ENCODE measurements around the gene ALKBH7.

The ALKBH7 gene

GRCh38 chr19:6402837-6403608, 30.4 kb downstream of the ALKBH7 start:
- H3K4me3 Mint-ChIP-seq = no peak overlapping the region

GRCh38 chr19:6406401-6406800, 33.8 kb downstream of the ALKBH7 start:
- Mint-ChIP-seq H3K27ac (no peak overlapping the region), H3K4me1 (ENCODE audit: low read depth) (no peaks in the 10 kb centered on the region), H3K9me3 (no peaks in the 10 kb centered on the region)

More at GRCh38 chr19:6402837-6403608, 30.4 kb downstream of the ALKBH7 start:
- Mint-ChIP-seq H3K4me1 (ENCODE audit: low read depth) (no peaks in the 10 kb centered on the region), H3K27ac (no peak overlapping the region), H3K9me3 (no peaks in the 10 kb centered on the region), H3K27me3 (no peaks in the 10 kb centered on the region), H3K36me3 (ENCODE audit: low read depth) (no peaks in the 10 kb centered on the region)

DNA sequence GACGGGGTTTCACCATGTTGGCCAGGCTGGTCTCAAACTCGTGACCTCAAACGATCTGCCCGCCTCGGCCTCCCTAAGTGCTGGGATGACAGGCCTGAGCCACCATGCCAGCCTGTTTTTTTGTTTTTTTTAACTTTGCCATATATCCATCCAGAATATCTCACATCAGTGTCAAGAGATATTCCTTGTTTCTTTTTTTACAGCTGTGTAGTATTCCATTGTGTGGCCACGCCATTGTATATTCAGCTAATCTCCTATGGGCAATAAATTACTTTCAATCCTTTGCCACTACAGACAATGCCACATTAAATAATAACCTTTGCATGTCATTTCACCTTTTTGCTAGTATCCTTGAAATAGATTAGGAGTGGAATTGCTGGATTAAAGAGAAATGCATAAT, 36.8 kb downstream of the ALKBH7 start:
- Mint-ChIP-seq H3K9me3 (no peaks in the 10 kb centered on the region), H3K27ac (no peak overlapping the region), H3K36me3 (ENCODE audit: low read depth) (peaks cover 17% of the 10 kb centered on the region), H3K27me3 (no peaks in the 10 kb centered on the region), H3K4me1 (ENCODE audit: low read depth) (no peaks in the 10 kb centered on the region), H3K4me3 (no peak overlapping the region)

More at GRCh38 chr19:6406401-6406800, 33.8 kb downstream of the ALKBH7 start:
- Mint-ChIP-seq H3K36me3 (ENCODE audit: low read depth) (no peaks in the 10 kb centered on the region), H3K4me3 (no peak overlapping the region), H3K27me3 (no peaks in the 10 kb centered on the region)

DNA sequence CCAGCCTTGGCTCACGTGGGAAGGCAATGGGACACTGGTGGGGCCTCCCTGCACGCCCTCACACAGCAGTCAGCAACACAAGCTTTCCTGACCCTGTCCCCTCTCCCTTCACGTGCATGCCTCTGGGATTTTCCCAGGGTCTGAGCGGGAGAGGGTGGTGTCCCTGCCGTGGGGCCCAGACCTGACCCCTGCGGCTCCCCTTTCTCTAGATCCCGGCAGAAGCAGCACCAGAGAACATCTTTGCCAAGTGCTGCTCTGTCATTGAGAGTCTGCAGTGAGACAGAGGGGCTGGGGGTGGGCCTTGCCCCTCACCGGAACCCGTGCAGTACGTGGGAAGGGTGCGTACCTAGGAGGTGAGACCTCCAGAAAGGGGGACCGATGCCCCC, 39.5 kb downstream of the ALKBH7 start:
- no peaks in the 10 kb centered on the region for H3K27me3 Mint-ChIP-seq
- H3K4me1 Mint-ChIP-seq (ENCODE audit: low read depth) = no peaks in the 10 kb centered on the region
- H3K36me3 Mint-ChIP-seq (ENCODE audit: low read depth) = peaks cover 35% of the 10 kb centered on the region
- no peak overlapping the region for H3K27ac Mint-ChIP-seq
- no peaks in the 10 kb centered on the region for H3K9me3 Mint-ChIP-seq
- no peak overlapping the region for H3K4me3 Mint-ChIP-seq

GRCh38 chr19:6412447-6413091, 40.0 kb downstream of the ALKBH7 start:
- no peak overlapping the region for H3K4me3 Mint-ChIP-seq
- H3K36me3 Mint-ChIP-seq (ENCODE audit: low read depth) = peaks cover 40% of the 10 kb centered on the region
- H3K4me1 Mint-ChIP-seq (ENCODE audit: low read depth) = no peaks in the 10 kb centered on the region
- no peaks in the 10 kb centered on the region for H3K9me3 Mint-ChIP-seq
- no peaks in the 10 kb centered on the region for H3K27me3 Mint-ChIP-seq
- H3K27ac Mint-ChIP-seq = no peak overlapping the region

GRCh38 chr19:6413291-6413690, 40.7 kb downstream of the ALKBH7 start:
- Mint-ChIP-seq H3K27ac (no peak overlapping the region), H3K36me3 (ENCODE audit: low read depth) (peaks cover 45% of the 10 kb centered on the region), H3K4me3 (no peak overlapping the region), H3K4me1 (ENCODE audit: low read depth) (no peaks in the 10 kb centered on the region), H3K27me3 (no peaks in the 10 kb centered on the region), H3K9me3 (no peaks in the 10 kb centered on the region)

DNA sequence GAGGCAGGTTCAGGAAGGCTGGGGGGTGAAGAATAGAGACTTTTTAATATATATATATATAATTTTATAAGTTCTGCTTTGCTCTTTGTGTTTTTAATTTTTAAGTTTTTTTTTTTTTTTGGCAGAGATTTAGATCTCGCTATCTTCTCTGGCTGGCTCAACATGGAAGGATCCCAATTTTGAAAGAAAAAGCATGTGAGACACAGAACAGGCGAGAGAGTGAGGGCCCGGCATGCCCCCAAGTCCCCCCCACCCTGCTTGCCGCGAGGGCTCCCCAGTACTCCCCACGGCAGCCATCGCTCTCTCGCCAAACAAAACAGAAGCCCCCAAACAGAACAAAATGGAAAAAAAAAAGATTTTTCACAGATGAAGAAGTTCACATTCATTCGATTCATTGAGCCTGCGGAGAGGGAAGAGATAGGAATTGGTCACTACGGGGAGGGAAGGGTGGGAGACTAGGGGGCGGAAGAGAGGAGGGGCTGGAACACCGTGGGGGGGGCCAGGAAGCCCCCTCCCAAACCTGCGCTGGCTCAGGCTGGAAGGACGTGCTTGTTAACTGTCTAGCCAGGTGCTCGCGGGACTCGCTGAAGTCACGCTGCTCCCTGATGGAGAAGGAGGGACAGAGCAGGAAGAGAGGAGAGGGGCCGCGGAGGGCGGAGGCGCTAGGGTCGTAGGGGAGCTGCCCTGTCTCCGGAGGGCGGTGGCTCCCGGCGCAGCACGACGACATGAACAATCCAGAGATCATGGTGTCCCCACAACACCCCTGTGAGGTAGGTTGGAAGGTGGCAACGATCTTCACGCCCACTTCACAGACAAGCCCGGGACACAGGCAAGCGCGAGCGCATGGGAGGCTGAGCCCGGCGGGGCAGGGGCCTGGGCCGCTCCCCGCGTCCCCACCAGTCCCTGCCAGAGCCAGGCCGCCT, 41.4 kb downstream of the ALKBH7 start:
- no peaks in the 10 kb centered on the region for H3K4me1 Mint-ChIP-seq (ENCODE audit: low read depth)
- peaks cover 52% of the 10 kb centered on the region for H3K36me3 Mint-ChIP-seq (ENCODE audit: low read depth)
- no peaks in the 10 kb centered on the region for H3K9me3 Mint-ChIP-seq
- no peak overlapping the region for H3K27ac Mint-ChIP-seq
- no peak overlapping the region for H3K4me3 Mint-ChIP-seq
- H3K27me3 Mint-ChIP-seq = no peaks in the 10 kb centered on the region

DNA sequence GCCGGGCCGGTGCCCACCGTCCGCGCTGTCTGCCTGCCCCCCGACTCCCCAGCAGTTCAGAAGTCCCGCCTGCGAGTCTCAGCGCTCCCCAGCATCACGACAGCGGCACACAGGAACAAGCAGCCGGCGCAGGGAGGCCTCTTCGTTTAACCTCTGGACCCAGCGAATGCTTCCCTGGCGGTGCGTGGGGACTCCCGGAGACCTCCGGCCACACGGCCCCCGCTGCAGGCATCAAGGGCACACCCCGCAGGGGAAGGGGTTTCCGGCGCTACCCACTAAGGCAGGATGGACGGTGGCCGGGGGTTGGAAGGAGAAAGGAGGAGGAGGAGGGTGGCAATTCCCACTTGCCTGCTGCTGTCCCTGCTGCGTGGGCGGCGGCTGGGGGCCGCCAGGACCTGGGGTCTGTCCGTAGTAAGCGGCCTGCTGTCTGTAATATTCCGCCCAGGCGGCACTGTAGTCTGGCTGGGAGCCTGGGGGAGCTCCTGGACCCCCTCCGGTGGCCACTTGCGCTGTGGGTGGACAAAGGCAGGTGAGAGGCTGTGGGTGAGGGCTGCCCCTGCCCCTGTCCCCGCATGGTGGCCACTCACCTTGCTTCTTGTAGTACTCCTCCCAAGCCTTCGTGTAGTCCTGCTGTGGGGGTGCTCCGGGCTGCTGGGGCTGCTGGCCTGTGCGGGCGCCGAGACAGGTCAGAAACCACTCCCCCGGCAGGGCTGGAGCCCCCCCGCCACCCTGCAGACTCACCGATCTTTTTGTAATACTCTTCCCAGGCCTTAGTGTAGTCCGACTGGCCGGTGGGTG, 42.4 kb downstream of the ALKBH7 start:
- Mint-ChIP-seq H3K27me3 (no peaks in the 10 kb centered on the region), H3K4me1 (ENCODE audit: low read depth) (no peaks in the 10 kb centered on the region), H3K4me3 (no peak overlapping the region), H3K27ac (no peak overlapping the region), H3K9me3 (no peaks in the 10 kb centered on the region), H3K36me3 (ENCODE audit: low read depth) (peaks cover 58% of the 10 kb centered on the region)

DNA sequence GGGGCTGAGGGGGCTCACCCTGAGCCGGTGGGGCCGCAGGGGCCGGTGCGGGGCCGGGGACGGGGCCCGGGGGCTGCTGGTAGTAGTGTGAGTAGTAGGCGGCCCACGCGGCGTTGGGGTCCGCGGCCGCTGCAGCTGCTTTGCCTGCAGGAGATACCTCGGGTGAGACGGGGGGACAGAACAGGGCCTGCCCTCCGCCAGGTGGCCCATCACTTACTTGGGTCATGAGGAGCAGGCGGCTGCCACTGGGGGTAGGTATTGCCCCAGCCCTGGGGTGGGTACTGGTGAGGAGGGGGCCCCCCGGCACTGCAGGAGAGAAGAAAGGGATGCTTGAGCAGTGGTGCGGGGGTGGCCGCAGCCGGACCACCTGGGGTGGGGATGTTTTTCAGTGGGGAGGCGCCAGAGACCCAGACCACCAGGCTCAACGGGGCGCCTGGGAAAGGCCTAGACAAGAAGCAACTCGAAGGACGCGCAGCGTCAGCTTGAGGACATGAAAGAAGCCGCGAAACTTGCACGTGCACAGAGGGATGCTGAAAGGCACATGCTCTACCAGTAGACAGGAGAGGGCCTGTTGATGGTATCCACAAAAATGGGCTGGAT, 43.1 kb downstream of the ALKBH7 start:
- H3K9me3 Mint-ChIP-seq = no peaks in the 10 kb centered on the region
- no peak overlapping the region for H3K4me3 Mint-ChIP-seq
- H3K27ac Mint-ChIP-seq = no peak overlapping the region
- no peaks in the 10 kb centered on the region for H3K4me1 Mint-ChIP-seq (ENCODE audit: low read depth)
- H3K27me3 Mint-ChIP-seq = no peaks in the 10 kb centered on the region
- H3K36me3 Mint-ChIP-seq (ENCODE audit: low read depth) = peaks cover 65% of the 10 kb centered on the region

DNA sequence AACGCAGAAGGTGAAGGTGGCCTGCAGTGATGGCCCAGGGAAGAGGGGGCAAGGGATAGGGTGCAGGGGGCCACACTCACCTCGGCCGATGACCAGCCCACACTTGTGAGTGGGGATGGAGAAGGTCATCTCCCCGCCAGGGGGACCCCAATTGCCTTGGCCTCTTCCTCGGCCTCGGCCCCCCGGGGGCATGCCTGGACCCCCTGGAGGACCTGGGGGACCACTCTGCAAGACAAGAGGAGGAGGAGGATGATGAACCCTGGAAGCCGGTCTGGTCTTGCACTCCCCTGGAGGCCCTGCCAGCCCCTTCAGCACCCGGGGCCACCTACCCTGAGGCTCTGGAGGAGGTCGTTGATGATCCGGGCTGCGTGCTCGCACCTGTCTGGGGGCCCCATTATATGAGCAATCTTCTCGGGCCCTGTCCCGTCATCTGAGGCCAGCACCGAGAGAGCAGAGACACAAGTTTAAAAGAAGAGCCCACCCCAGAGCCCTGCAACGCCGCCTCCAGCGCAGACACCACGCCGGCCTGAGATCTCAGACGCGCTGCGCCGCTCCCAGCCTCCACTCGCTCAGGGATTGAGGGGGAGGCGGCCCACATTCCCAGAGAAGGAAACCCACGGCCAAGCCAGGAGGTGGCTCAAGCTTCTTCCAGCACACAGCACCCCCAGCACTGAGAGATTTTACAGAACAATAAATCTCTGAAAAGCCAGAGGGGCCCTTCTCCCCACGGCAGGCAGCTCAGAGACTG, 44.2 kb downstream of the ALKBH7 start:
- H3K36me3 Mint-ChIP-seq (ENCODE audit: low read depth) = peaks cover 74% of the 10 kb centered on the region
- H3K27me3 Mint-ChIP-seq = no peaks in the 10 kb centered on the region
- H3K27ac Mint-ChIP-seq = no peak overlapping the region
- H3K4me1 Mint-ChIP-seq (ENCODE audit: low read depth) = peaks cover 7% of the 10 kb centered on the region
- H3K4me3 Mint-ChIP-seq = no peak overlapping the region
- H3K9me3 Mint-ChIP-seq = no peaks in the 10 kb centered on the region

DNA sequence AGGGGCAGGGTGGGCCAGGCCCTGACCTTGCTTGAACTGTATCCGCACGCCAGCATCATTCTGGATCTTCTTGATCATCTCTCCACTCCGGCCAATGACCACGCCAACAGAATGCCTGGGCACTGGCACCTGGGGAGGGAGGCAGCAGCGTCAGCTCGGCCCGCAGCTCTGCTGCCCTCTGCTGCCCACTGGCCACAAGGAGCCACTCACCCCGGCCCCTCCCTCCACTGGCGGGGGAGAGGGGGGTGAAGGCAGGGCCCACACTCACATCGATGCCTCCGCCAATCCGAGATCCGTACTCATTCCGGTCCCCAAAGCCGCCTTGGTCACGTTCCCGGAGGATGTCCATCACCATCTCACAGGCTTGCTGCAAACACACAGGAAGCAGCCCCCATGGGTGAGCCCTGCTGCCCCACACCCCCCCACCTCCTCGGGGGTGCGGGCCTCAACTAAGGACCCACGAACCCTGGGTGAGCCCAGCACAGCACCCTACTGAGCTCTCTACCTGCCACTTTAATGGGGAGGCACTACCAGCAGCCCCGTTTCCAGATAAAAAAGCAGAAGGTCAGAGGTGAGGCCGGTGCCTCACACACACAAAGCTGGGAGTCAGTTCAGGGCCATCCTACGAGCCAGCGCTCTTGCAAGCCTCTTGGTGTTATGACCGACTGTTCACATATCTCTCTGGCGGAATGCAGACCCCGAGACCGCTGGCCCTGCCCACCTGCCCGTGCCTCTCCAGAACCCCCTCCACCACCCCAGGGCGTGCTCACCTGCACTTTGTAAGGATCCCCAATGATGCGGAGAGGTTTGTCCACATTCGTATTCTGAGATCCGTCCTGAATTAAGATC, 45.3 kb downstream of the ALKBH7 start:
- Mint-ChIP-seq H3K27ac (no peak overlapping the region), H3K9me3 (no peaks in the 10 kb centered on the region), H3K4me3 (no peak overlapping the region), H3K27me3 (no peaks in the 10 kb centered on the region), H3K4me1 (ENCODE audit: low read depth) (peaks cover 18% of the 10 kb centered on the region), H3K36me3 (ENCODE audit: low read depth) (peaks cover 79% of the 10 kb centered on the region)

- H3K4me3 Mint-ChIP-seq = no peak overlapping the region
- no peak overlapping the region for H3K27ac Mint-ChIP-seq
- no peaks in the 10 kb centered on the region for H3K9me3 Mint-ChIP-seq
- H3K36me3 Mint-ChIP-seq (ENCODE audit: low read depth) = peaks cover 79% of the 10 kb centered on the region
- no peaks in the 10 kb centered on the region for H3K27me3 Mint-ChIP-seq
- H3K4me1 Mint-ChIP-seq (ENCODE audit: low read depth) = peaks cover 25% of the 10 kb centered on the region
Observed at GRCh38 chr19:6418562-6418932, 46.0 kb downstream of the ALKBH7 start.

All from stimulated activated naive CD8-positive, alpha-beta T cell treated with anti-CD3 and anti-CD28 coated beads, Interleukin-15, Interleukin-2, amounts not matched to agents 100 ng/mL and 50 ng/mL, for 24 hours (primary cell).